Vein endothelial cell (primary cell): ENCODE results near the gene GCH1. TPM values are rescaled to one million over a fixed set of nuclear protein-coding genes. Genes with fewer than 3 reads are reported as not detected.

Source experiments
- small RNA-seq: library from RNA; depleted of rRNA; stranded (forward); fragments of <200 nt; gene quantifications from one replicate; pipeline ENCODE3, GENCODE V24; 2012
- total RNA-seq: library from RNA; depleted of rRNA; stranded (reverse); fragments of >200 nt; gene quantifications from 2 replicates; pipeline ENCODE4 v1.2.3, GENCODE V29; 2012

GCH1 gene
- total RNA-seq: 2.3 and 5.8 TPM in 2 replicates

GRCh38 chr14:54902521-54903420 is at the start of gene GCH1:
GCH1 (minus strand) TSS chr14:54902826; CDS start chr14:54902663, 163 bp downstream.

Small RNAs within 50 kb of the gene (small RNA-seq; reads per million reads assigned to genes)
- not detected for gene MIR4308
- not detected for gene RNU6ATAC9P

Other genes starting within 250 kb of the GCH1 start
- gene WDHD1, start 124.3 kb upstream of the GCH1 start, total RNA-seq: 7.5 and 13.5 TPM in 2 replicates
- 23.8 and 31.9 TPM in 2 replicates for gene SOCS4, start 124.4 kb upstream of the GCH1 start, total RNA-seq
- 65.0 and 75.2 TPM in 2 replicates for gene MAPK1IP1L, start 148.8 kb upstream of the GCH1 start, total RNA-seq
- gene LGALS3, start 226.4 kb upstream of the GCH1 start, total RNA-seq: 68.6 and 87.2 TPM in 2 replicates